WTC11 (cell line): ENCODE results near the gene GRM4.

Experiments
- AR ChIP-seq: fragments of 250-450 bp; sonication (Bioruptor Pico); IDR thresholded peaks from 2 replicates; pipeline ENCODE4 v1.9.0; 2021; ENCODE audit warnings: mild to moderate bottlenecking
- CREM ChIP-seq: sonication (generic); formaldehyde crosslinking; IDR thresholded peaks from 2 replicates; pipeline ENCODE4 v1.8.1; 2022; ENCODE audit warnings: mild to moderate bottlenecking, missing genetic modification reagents, moderate library complexity
- CTCF ChIP-seq: fragments of 200-600 bp; IDR thresholded peaks from 2 replicates; pipeline ENCODE4 v1.8.0; 2022; ENCODE audit warnings: antibody characterized with exemption
- ETV6 ChIP-seq: sonication (generic); formaldehyde crosslinking; IDR thresholded peaks from 2 replicates; pipeline ENCODE4 v1.8.1; 2022; ENCODE audit warnings: mild to moderate bottlenecking, missing genetic modification reagents
- FOXJ3 ChIP-seq: sonication (generic); formaldehyde crosslinking; IDR thresholded peaks from 2 replicates; pipeline ENCODE4 v1.9.0; 2021; ENCODE audit warnings: missing genetic modification reagents, mild to moderate bottlenecking, borderline replicate concordance
- GABPB1 ChIP-seq: sonication (generic); formaldehyde crosslinking; IDR thresholded peaks from 2 replicates; pipeline ENCODE4 v1.8.1; 2023; ENCODE audit warnings: mild to moderate bottlenecking, missing genetic modification reagents
- MXD4 ChIP-seq: fragments of 250-450 bp; sonication (Bioruptor Pico); IDR thresholded peaks from 2 replicates; pipeline ENCODE4 v1.8.0; 2021; ENCODE audit warnings: mild to moderate bottlenecking, moderate library complexity, borderline replicate concordance
- TEAD4 ChIP-seq: sonication (generic); formaldehyde crosslinking; IDR thresholded peaks from 2 replicates; pipeline ENCODE4 v1.8.0; 2022; ENCODE audit warnings: mild to moderate bottlenecking, missing genetic modification reagents
- TP53 ChIP-seq: sonication (generic); formaldehyde crosslinking; IDR thresholded peaks from 2 replicates; pipeline ENCODE4 v1.8.1; 2023; ENCODE audit warnings: mild to moderate bottlenecking, missing genetic modification reagents
- USF2 ChIP-seq: sonication (generic); formaldehyde crosslinking; IDR thresholded peaks from 2 replicates; pipeline ENCODE4 v1.8.1; 2023; ENCODE audit warnings: mild to moderate bottlenecking, missing genetic modification reagents, moderate library complexity
- ZSCAN18 ChIP-seq: fragments of 250-450 bp; sonication (Bioruptor Pico); IDR thresholded peaks from 2 replicates; pipeline ENCODE4 v2.1.2; 2022; ENCODE audit warnings: mild to moderate bottlenecking, moderate library complexity
- TF ChIP-seq, protein P1 (sequence below): sonication (generic); formaldehyde crosslinking; IDR thresholded peaks from 2 replicates; pipeline ENCODE4 v1.8.0; 2022; ENCODE audit warnings: mild to moderate bottlenecking, missing genetic modification reagents
- TF ChIP-seq, protein P2 (sequence below): sonication (generic); formaldehyde crosslinking; IDR thresholded peaks from 2 replicates; pipeline ENCODE4 v1.8.0; 2022; ENCODE audit warnings: mild to moderate bottlenecking, missing genetic modification reagents

- no peak for TF ChIP-seq TP53 (CRISPR knock-in tag)
- TF ChIP-seq CTCF, result no peak
- TF ChIP-seq, protein P1, sequence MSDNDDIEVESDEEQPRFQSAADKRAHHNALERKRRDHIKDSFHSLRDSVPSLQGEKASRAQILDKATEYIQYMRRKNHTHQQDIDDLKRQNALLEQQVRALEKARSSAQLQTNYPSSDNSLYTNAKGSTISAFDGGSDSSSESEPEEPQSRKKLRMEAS (CRISPR knock-in tag), result no peak
- TF ChIP-seq GABPB1 (CRISPR knock-in tag), result no peak
- TF ChIP-seq CREM (CRISPR knock-in tag), result no peak
- no peak for TF ChIP-seq TEAD4
- TF ChIP-seq FOXJ3, result no peak
- TF ChIP-seq, protein P2, sequence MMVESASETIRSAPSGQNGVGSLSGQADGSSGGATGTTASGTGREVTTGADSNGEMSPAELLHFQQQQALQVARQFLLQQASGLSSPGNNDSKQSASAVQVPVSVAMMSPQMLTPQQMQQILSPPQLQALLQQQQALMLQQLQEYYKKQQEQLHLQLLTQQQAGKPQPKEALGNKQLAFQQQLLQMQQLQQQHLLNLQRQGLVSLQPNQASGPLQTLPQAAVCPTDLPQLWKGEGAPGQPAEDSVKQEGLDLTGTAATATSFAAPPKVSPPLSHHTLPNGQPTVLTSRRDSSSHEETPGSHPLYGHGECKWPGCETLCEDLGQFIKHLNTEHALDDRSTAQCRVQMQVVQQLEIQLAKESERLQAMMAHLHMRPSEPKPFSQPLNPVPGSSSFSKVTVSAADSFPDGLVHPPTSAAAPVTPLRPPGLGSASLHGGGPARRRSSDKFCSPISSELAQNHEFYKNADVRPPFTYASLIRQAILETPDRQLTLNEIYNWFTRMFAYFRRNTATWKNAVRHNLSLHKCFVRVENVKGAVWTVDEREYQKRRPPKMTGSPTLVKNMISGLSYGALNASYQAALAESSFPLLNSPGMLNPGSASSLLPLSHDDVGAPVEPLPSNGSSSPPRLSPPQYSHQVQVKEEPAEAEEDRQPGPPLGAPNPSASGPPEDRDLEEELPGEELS (CRISPR knock-in tag), result no peak
- no peak for TF ChIP-seq ZSCAN18 (CRISPR knock-in tag)
- TF ChIP-seq USF2 (CRISPR knock-in tag), result no peak
- TF ChIP-seq MXD4 (CRISPR knock-in tag), result no peak
- TF ChIP-seq AR (CRISPR knock-in tag), result no peak
- no peak for TF ChIP-seq ETV6
Observed at GRCh38 chr6:34052918-34053608, 92.8 kb downstream of the GRM4 start.
